Muscle layer of colon (tissue), 2 donors: ENCODE measurements around the gene TSPAN16.
"Not testable (repeated sequence)": the region's sequence is repeated elsewhere in the genome, so short reads cannot be mapped to it uniquely, and the experiment has no call there.

Experiments
- H3K27ac ChIP-seq: one replicate; pipeline ENCODE4 v1.7.0; 2013; ENCODE audit warnings: low read depth, mild to moderate bottlenecking, low read length, moderate library complexity
- H3K27me3 ChIP-seq, 2 donors: one replicate each; pipeline ENCODE4 v1.7.0; 2013; ENCODE audit warnings: low read length in 2 of 2, mild to moderate bottlenecking in 2 of 2; ENCODE audit not compliant: insufficient read depth in 2 of 2, control insufficient read depth in 1 of 2
- H3K36me3 ChIP-seq: one replicate; pipeline ENCODE4 v1.7.0; 2013; ENCODE audit warnings: mild to moderate bottlenecking, low read length; ENCODE audit not compliant: insufficient read depth
- H3K4me1 ChIP-seq: one replicate; pipeline ENCODE4 v1.7.0; 2013; ENCODE audit warnings: mild to moderate bottlenecking, low read length; ENCODE audit not compliant: insufficient read depth
- H3K4me3 ChIP-seq, 2 donors: one replicate each; pipeline ENCODE4 v1.7.0; 2013; ENCODE audit warnings: low read length in 2 of 2, low read depth in 1 of 2, mild to moderate bottlenecking in 1 of 2, moderate library complexity in 1 of 2
- H3K9ac ChIP-seq: one replicate; pipeline ENCODE4 v1.7.0; 2013; ENCODE audit warnings: low read length
- H3K9me3 ChIP-seq: one replicate; pipeline ENCODE4 v1.7.0; 2013; ENCODE audit warnings: mild to moderate bottlenecking, low read length
- donor health status: abdominal sarcoma.
- donor health status: Adenocarcinoma of cecum.

TSPAN16 gene

DNA sequence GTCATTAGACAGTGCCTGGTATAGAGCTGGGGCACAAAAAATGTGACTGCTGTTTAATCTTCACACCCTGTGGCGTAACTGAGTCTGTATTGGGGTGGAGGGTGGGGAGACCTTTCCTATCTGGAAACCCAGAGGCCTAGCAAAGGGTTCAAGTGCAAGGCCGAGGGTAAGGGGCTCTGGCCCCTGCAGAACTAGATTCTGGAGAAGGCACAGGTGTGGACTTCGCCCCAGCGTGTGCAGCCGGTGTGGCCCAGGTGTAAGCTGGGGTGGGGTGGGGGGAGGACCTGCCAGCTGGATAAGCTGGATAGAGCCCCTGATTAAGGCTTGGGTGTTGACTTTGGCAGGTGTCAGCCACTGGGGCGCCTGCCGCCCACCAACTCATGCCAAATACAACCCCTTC, 42.2 kb downstream of the TSPAN16 start:
- H3K36me3 ChIP-seq: peaks cover 42% of the 10 kb centered on the region
- peak overlapping the region; percentile 57 for H3K9ac ChIP-seq
- no peak overlapping the region for H3K4me3 ChIP-seq
- H3K4me1 ChIP-seq: peaks cover 9% of the 10 kb centered on the region
- H3K27ac ChIP-seq: no peak overlapping the region
- no peaks in the 10 kb centered on the region for H3K27me3 ChIP-seq
- H3K9me3 ChIP-seq: no peaks in the 10 kb centered on the region

DNA sequence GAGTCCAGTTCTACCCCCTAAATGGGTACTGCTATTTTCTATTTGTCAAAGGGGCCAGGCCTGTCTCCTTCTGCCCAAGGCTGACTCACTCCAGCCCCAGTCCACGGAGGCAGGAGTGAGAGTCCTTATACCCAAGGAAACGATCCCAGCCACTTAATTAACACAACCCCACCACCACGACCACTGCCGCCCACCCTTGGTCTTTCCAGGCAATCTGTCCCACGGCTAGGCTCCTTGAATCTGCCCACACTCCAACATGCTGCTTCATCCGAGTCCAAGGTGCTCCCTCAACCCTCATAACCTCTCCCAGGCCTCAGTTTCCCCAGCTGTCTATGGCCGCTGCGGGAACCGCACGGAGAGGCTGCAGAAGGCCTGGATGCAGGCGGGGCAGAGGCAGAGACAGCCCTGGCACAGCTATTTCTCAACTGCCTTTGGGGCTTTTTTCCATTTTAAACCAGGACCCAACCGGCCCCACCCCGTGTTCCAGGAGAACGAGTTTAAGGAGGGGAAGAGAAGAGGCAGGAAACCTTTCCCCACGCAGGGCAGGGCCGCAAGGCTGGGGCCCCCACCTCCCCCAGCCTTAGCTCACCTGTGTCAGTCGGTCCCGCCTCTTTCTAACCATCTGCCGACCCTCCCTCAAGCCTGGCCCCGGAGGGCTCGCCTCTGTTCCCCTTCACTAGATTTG, 42.8 kb downstream of the TSPAN16 start:
- no peaks in the 10 kb centered on the region for H3K9me3 ChIP-seq
- H3K4me1 ChIP-seq: peaks cover 9% of the 10 kb centered on the region
- peak overlapping the region; percentile 79 for H3K27ac ChIP-seq
- peak overlapping the region; percentile 74 to 86 for H3K4me3 ChIP-seq
- H3K9ac ChIP-seq: peak overlapping the region; percentile 57
- peaks cover 37% of the 10 kb centered on the region for H3K36me3 ChIP-seq
- no peaks in the 10 kb centered on the region for H3K27me3 ChIP-seq

DNA sequence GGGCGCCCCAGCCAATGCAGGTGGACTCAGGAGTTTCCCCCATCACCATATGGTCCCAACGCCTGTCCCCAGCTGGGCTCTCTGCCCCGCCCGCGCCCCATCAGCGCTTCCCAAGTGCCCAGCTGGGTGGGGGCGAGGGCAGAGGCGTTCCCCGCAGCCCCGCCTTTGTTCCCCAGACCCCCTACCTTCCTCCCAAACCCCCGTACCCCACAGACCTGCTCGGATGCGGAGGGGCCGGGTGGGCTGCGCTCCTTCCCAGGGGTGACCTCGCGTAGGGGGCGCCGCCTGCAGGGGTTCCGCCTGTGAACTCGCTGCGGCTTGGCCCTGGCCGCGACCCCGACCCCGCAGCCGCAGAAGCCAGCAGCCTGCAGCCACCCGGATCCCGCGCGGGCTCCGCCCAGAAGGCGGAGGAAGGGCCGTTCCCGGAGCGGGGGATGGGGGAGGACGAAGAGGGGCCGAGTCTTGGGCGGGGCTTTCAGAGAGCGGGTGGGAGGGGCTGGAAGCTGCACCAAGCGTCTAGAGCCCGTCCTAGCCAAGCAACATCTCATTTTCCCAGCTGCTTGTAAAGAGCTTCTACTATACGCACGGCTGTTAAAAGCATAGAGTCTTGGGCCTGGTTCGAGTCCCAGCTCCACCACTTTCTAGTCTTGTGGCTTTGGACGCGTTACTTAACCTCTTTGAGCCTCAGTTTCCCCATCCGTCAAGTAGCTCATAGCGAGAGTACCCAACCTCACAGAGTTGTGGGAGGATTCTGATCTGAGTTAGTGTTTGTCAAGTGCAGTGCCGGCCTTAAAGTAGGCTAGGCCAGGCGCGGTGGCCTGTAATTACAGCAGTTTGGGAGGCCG, 43.5 kb downstream of the TSPAN16 start, which contains the start of gene RAB3D:
Gene RAB3D, minus strand, starts transcription at position 404 of the 845 bp plus-strand sequence. CDS start 2,258 bp downstream, outside the sequence.
- H3K9me3 ChIP-seq: no peaks in the 10 kb centered on the region
- peak within 1 kb of the TSS; percentile 79 for H3K27ac ChIP-seq
- H3K36me3 ChIP-seq: peaks cover 32% of the 10 kb centered on the region
- H3K4me3 ChIP-seq: peak within 1 kb of the TSS; percentile 74 to 86
- H3K27me3 ChIP-seq: no peaks in the 10 kb centered on the region
- H3K9ac ChIP-seq: peak within 1 kb of the TSS; percentile 57
- H3K4me1 ChIP-seq: peaks cover 14% of the 10 kb centered on the region

DNA sequence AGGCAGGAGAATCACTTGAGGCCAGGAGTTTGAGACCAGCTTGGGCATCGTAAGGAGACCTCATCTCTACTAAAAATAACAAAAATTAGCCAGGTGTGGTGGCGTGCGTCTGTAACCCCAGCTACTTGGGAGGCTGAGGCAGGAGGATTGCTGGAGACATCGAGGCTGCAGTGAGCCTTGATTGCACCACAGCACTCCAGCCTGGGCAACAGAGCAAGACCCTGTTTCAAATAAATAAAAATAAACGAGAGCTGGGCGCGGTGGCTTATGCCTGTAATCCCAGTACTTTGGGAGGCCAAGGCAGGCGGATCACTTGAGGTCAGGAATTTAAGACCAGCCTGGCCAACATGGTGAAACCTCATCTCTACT, 44.1 kb downstream of the TSPAN16 start:
- Histone ChIP-seq H3K36me3 (peaks cover 28% of the 10 kb centered on the region), H3K27ac (peak overlapping the region; percentile 79), H3K4me3 (peak overlapping the region; percentile 74 to 86), H3K4me1 (peaks cover 19% of the 10 kb centered on the region), H3K9ac (peak overlapping the region; percentile 57)
- H3K9me3 ChIP-seq, H3K27me3 ChIP-seq: not testable (repeated sequence)

DNA sequence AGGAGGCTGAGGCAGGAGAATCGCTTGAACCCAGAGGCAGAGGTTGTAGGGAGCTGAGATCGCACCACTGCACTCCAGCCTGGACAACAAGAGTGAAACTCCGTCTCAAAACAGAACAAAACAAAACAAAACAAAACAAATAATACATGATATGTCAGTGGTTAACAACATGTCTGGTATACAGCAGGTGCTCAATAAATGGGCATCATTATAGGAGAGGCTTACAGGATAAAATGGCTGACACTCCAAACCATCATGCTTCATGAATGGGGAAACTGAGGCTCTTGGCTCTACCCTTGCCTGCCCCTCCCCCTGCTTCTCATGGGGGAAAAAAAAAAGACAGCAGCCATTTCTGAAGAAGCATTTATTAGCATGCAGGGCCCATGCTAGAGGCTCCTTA, 46.5 kb downstream of the TSPAN16 start:
- peaks cover 33% of the 10 kb centered on the region for H3K4me1 ChIP-seq
- no peak overlapping the region for H3K27ac ChIP-seq
- H3K9ac ChIP-seq: no peak overlapping the region
- no peaks in the 10 kb centered on the region for H3K9me3 ChIP-seq
- H3K27me3 ChIP-seq: no peaks in the 10 kb centered on the region
- no peak overlapping the region for H3K4me3 ChIP-seq
- H3K36me3 ChIP-seq: peaks cover 16% of the 10 kb centered on the region

DNA sequence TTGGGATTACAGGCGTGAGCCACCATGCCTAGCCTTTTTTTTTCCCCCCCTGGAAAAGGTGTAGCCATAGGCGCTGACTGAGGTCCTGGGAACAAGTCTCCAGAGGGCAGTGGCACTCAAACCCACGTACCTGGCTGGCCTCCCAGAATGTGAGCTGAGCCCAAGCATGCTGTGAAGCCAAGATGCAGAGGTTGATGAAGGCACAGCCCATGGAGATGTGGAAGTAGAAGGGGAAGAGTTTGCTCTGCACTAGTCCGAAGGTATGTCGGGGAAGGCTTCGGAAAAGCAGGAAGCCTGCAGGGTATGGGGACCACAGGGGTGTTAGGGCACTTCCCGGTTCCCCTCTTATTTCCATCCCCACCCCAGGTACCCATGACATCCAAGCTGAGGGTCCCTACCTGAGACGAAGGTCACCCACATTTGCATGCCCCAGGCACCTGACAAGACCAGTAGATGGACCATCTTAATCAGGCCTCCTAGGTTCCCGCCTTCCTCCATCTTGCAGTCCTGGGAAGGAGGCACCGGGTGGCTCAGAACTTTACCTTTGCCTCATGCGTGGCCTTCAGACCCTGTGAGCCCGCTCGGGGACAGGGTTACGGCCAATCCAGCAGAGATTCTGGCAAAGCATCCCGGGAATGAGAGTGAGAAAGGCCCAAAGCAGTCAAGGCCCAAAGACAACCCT, 49.3 kb downstream of the TSPAN16 start:
- Histone ChIP-seq H3K4me1 (peaks cover 24% of the 10 kb centered on the region), H3K4me3 (peak overlapping the region; percentile 64 to 73), H3K36me3 (peaks cover 16% of the 10 kb centered on the region), H3K9ac (peak overlapping the region; percentile 87), H3K27ac (peak overlapping the region; percentile 91), H3K27me3 (no peaks in the 10 kb centered on the region), H3K9me3 (no peaks in the 10 kb centered on the region)

DNA sequence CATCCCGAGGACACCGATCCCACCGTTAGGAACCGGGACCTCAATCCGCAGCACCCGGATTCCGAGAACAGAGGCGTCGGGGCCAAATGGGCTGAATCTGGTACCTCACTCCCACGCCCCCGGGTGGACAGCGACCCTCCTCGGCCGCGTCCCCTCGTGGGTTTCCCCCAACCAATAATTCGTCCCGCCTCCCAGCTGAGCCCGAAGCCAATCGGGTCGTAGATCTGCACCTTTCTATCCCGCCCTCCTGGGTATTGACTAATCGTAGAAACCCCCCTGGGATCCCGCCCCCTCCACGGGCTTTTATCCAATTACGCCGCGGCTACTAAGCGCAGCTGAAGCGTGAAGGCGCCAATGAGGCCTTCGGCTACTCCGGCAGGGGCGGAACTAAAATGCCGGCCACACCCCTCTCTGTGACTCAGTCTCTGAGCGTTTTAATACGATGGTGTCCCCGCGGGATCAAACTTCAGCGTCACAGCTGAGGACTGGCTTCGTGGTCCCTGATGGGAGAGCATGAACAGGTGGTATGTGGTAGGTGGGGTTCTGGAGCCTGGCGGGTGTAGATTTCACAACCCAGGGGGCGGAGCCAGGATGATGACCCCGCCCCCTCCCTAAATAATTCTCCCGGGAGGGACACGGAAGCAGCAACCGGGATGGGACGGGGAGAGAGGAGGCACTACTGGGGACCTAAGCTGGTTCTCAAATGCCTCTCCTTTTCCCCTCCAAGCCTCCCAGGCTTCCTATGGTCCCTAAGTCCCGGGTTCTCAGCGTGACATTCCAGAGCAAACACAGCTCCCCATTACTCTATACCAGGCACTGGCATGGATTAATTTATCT, 50.4 kb downstream of the TSPAN16 start, which contains the start of the genes CCDC159 and TMEM205:
Gene CCDC159, plus strand, starts transcription at position 416 of the 837 bp plus-strand sequence. Its CDS starts 88 bp downstream, at position 504.
Gene TMEM205, minus strand, starts transcription at position 165 of the 837 bp plus-strand sequence. CDS start 649 bp downstream, outside the sequence.
- peak within 1 kb of the TSS; percentile 87 for H3K9ac ChIP-seq

DNA sequence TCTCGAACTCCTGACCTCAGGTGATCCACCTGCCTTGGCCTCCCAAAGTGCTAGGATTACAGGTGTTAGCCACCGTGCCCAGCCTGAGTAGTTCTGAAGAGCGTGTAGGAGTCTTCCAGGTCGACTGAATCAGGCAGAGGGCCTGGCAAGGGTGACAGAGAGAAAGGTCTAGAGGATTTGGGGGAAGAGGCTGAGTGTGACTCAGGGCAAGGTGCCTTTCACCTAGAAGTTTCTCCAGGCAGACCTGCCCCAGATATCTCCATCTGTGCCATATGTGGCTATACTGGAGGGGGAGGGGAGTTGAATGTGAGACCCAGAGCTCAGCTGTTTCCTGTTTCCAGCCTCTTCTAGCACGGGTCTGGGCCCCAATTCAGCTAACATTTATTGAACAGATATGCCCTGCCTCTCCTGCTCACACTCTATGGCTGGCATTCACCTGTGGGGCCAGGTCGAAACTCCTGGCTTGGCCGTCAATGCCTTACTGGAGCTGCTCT, 51.6 kb downstream of the TSPAN16 start:
- Histone ChIP-seq H3K27me3 (no peaks in the 10 kb centered on the region), H3K9ac (no peak overlapping the region), H3K4me1 (peaks cover 24% of the 10 kb centered on the region), H3K27ac (no peak overlapping the region), H3K9me3 (no peaks in the 10 kb centered on the region), H3K36me3 (peaks cover 5% of the 10 kb centered on the region), H3K4me3 (no peak overlapping the region)

More for the DNA sequence above, 50.4 kb downstream of the TSPAN16 start, which contains the start of the genes CCDC159 and TMEM205:
- H3K4me1 ChIP-seq: peaks cover 24% of the 10 kb centered on the region
- peak within 1 kb of the TSS; percentile 65 to 73 for H3K4me3 ChIP-seq
- no peaks in the 10 kb centered on the region for H3K27me3 ChIP-seq
- peaks cover 13% of the 10 kb centered on the region for H3K36me3 ChIP-seq
- peak within 1 kb of the TSS; percentile 91 for H3K27ac ChIP-seq
- H3K9me3 ChIP-seq: no peaks in the 10 kb centered on the region

DNA sequence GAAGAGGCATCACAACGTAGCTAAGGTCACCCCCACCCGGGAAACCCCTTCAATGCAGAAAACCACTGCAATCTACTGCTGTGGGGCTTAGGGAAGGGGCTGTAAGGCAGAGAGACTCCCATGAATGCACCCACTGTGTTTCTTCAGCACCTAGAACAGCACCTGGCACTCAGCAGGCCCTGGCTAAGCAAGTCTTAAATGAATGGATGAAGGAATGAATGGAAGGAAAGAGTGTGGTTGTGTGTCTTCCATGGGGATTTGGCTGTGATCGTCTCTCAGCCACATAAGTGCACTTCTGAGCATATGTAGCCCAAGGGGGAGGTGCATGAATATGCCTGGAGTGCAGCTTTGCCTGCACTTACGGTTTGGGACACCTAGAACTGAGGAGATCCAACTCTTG, 53.2 kb downstream of the TSPAN16 start:
- Histone ChIP-seq H3K4me3 (no peak overlapping the region), H3K9ac (no peak overlapping the region), H3K27ac (no peak overlapping the region), H3K4me1 (peaks cover 22% of the 10 kb centered on the region), H3K9me3 (no peaks in the 10 kb centered on the region), H3K36me3 (no peaks in the 10 kb centered on the region), H3K27me3 (no peaks in the 10 kb centered on the region)

DNA sequence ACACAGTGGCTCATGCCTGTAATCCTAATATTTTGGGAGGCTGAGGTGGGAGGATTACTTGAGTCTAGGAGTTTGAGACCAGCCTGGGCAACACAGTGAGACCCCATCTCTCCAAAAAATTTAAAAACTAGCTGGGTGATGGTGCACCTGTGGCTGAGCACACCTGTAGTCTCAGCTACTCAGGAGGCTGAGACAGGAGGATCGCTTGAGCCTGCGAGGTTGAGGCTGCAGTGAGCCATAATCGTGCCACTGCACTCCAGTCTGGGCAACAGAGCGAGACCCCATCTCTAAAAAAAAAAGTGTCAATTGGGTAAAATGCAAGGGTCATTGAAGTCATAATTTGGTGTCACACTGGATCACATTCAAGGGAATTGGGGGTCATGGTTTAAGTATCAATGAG, 58.1 kb downstream of the TSPAN16 start:
- not testable (repeated sequence) for H3K9ac ChIP-seq, H3K27ac ChIP-seq, H3K27me3 ChIP-seq, H3K9me3 ChIP-seq, H3K4me3 ChIP-seq, H3K36me3 ChIP-seq
- peaks cover 13% of the 10 kb centered on the region for H3K4me1 ChIP-seq
